NCI-H82 treated with DMSO at 0.1 percent for 48 hours (cell line): ENCODE data around the gene MAGEB4.

Experiments
- DNase-seq: peaks from one replicate; lab custom pipeline; 2025; ENCODE audit not compliant: unreplicated experiment; lab: John Stamatoyannopoulos, UW

Gene MAGEB4

DNA sequence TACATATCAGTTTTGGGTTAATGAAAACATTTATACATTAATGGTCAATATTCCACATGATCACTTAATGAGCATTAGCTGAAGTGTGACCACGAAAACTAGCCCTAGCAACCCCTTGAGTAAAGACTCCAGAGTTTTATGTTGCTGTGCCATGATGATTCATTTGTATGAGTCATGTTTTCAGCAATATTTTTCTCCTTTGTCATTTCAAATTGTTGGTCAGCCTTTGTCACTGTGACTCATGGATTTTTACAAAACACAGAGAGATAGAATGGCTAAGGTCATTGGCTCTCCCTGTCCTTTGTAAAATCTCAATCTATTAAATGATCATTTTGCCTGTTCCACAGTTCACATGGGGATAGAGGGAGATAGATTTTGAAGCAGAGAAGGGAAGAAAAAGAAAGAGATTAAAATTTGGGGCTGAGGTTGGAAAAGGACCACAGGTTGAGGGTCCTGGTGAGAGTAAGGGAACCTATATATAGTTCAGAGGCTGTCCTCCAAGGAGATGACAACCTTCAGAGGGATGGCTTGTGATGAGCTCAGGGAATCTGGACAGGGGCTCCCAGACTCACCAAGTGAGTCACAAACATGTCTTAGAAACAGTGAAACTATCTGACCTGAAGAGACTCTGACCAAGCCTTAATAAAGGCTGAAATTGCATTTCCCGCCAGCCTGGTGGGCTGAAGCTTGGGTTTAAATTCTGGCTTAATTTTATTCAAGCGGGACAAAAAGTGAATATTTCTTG, 41.8 kb downstream of the MAGEB4 start:
- DNase-seq: no peak
